HepG2 (cell line): Measurements from ENCODE around the gene CISD1. TPM values are rescaled to one million over a fixed set of nuclear protein-coding genes. Genes with fewer than 3 reads are reported as not detected.

Source experiments
- ATAC-seq: fragments of 200-7000 bp; cut with Tn5 transposase; 3 replicates; pipeline ENCODE4 v1.9.1; 2020; ENCODE audit warnings: mild to moderate bottlenecking, moderate library complexity
- BruUV-seq: library from RNA; stranded (reverse); fragments of 400-500 nt; replicated peaks from 2 replicates; lab custom pipeline; 2021; lab: Mats Ljungman, UMichigan
- CTCF ChIA-PET: fragments of 300-600 bp; formaldehyde crosslinking; extraction: SDS; loops from one replicate; lab custom pipeline; 2021; ENCODE audit warnings: low total read pairs, inconsistent platforms, low intra/inter-chr PET ratio; lab: Yijun Ruan, JAX
- POLR2A ChIA-PET: fragments of 350-600 bp; sonication (Branson Sonifier 250); formaldehyde crosslinking; loops from one replicate; lab custom pipeline; 2020; ENCODE audit warnings: antibody characterized with exemption, inconsistent platforms; lab: Yijun Ruan, JAX
- DNase-seq: peaks from one replicate; pipeline ENCODE4 v3.0.0-alpha.2; 2015; ENCODE audit warnings: low spot score
- FAIRE-seq: peaks from 3 replicates; lab custom pipeline; 2011; peaks lifted over from hg19 to GRCh38; lab: Jason Lieb, UNC
- H2AFZ ChIP-seq: one replicate; pipeline ENCODE4 v1.6.1; 2011; ENCODE audit warnings: low read length, inconsistent platforms
- H3K27ac ChIP-seq: fragments of 300-600 bp; 3 replicates; pipeline ENCODE4 v1.8.0; 2011; ENCODE audit warnings: mixed run types, mild to moderate bottlenecking, mixed read lengths, low read length, inconsistent platforms; ENCODE audit not compliant: insufficient read depth; ENCODE audit errors: extremely low read length
- H3K27me3 ChIP-seq, 2 experiments: fragments of 200-600 bp in 1 of 2; 2 replicates in 1 of 2; 3 replicates in 1 of 2; pipeline versions ENCODE4 v1.6.0 to v1.8.0; 2011; ENCODE audit warnings: low read length in 2 of 2, mild to moderate bottlenecking in 2 of 2, moderate library complexity in 2 of 2, inconsistent platforms in 1 of 2; ENCODE audit not compliant: insufficient read depth in 2 of 2, control insufficient read depth in 1 of 2
- H3K36me3 ChIP-seq, 2 experiments: fragments of 200-600 bp in 1 of 2; replicated peaks in 1 of 2; 2 replicates in 1 of 2; 3 replicates in 1 of 2; pipeline versions ENCODE4 v1.5.1 to v1.8.0; 2011; ENCODE audit warnings: low read length in 2 of 2, inconsistent platforms in 1 of 2; ENCODE audit not compliant: insufficient read depth in 2 of 2, control insufficient read depth in 1 of 2
- H3K4me1 ChIP-seq: 2 replicates; pipeline ENCODE4 v1.5.1; 2012; ENCODE audit warnings: low read length, inconsistent platforms; ENCODE audit not compliant: insufficient read depth
- H3K4me2 ChIP-seq: 2 replicates; pipeline ENCODE4 v1.6.0; 2011; ENCODE audit warnings: low read depth, low read length, inconsistent platforms
- H3K4me3 ChIP-seq, 3 experiments: fragments of 200-600 bp in 1 of 3; sonication (generic), shearing (Covaris generic) in 1 of 3; replicated peaks in 1 of 3; 2 replicates each; pipeline ENCODE4 v1.5.1; 2011 to 2016; ENCODE audit warnings: low read length in 3 of 3, inconsistent platforms in 2 of 3, low read depth in 2 of 3, mild to moderate bottlenecking in 2 of 3, control low read depth in 1 of 3, mixed read lengths in 1 of 3; ENCODE audit not compliant: insufficient read depth in 1 of 3
- H3K79me2 ChIP-seq: one replicate; pipeline ENCODE4 v1.6.1; 2011; ENCODE audit warnings: low read length, inconsistent platforms; ENCODE audit not compliant: insufficient read depth
- H3K9ac ChIP-seq: 2 replicates; pipeline ENCODE4 v1.6.0; 2011; ENCODE audit warnings: mild to moderate bottlenecking, low read depth, low read length, inconsistent platforms; ENCODE audit not compliant: insufficient read depth
- H3K9me3 ChIP-seq: 2 replicates; pipeline ENCODE4 v1.5.1; 2012; ENCODE audit warnings: mild to moderate bottlenecking, low read length
- H4K20me1 ChIP-seq: 2 replicates; pipeline ENCODE4 v1.6.0; 2011; ENCODE audit warnings: inconsistent platforms, mild to moderate bottlenecking, low read length, moderate library complexity; ENCODE audit not compliant: insufficient read depth
- CENPT ChIP-seq: sonication (generic); formaldehyde crosslinking; IDR thresholded peaks from 2 replicates; pipeline ENCODE4 v1.8.0; 2022; ENCODE audit warnings: low read depth, mild to moderate bottlenecking, moderate library complexity, missing genetic modification reagents
- DR1 ChIP-seq: sonication (generic); formaldehyde crosslinking; IDR thresholded peaks from 2 replicates; pipeline ENCODE4 v1.8.0; 2021; ENCODE audit warnings: mild to moderate bottlenecking, missing genetic modification reagents, inconsistent platforms
- GATAD1 ChIP-seq: IDR thresholded peaks from 2 replicates; pipeline ENCODE4 v1.6.1; 2016; ENCODE audit warnings: missing genetic modification reagents, missing compliant biosample characterization
- GTF2F1 ChIP-seq: fragments of 150-350 bp; IDR thresholded peaks from 2 replicates; pipeline ENCODE4 v1.6.1; 2014; ENCODE audit warnings: low read length
- HIVEP1 ChIP-seq: sonication (generic); formaldehyde crosslinking; IDR thresholded peaks from 2 replicates; pipeline ENCODE4 v1.4.0; 2020; ENCODE audit warnings: mild to moderate bottlenecking, missing genetic modification reagents
- KLF12 ChIP-seq: sonication (generic); formaldehyde crosslinking; IDR thresholded peaks from 2 replicates; pipeline ENCODE4 v1.4.0; 2020; ENCODE audit warnings: missing genetic modification reagents, borderline replicate concordance
- KMT2B ChIP-seq: IDR thresholded peaks from 2 replicates; pipeline ENCODE4 v1.6.1; 2016; ENCODE audit warnings: missing genetic modification reagents, missing compliant biosample characterization
- MLX ChIP-seq: IDR thresholded peaks from 2 replicates; pipeline ENCODE4 v1.6.1; 2016
- MYPOP ChIP-seq: sonication (generic); formaldehyde crosslinking; IDR thresholded peaks from 2 replicates; pipeline ENCODE4 v1.8.1; 2023; ENCODE audit warnings: mild to moderate bottlenecking, moderate library complexity, missing genetic modification reagents
- NCOA2 ChIP-seq: sonication (generic); formaldehyde crosslinking; IDR thresholded peaks from 2 replicates; pipeline ENCODE4 v1.8.0; 2022; ENCODE audit warnings: inconsistent platforms
- POLR2AphosphoS5 ChIP-seq: IDR thresholded peaks from 2 replicates; pipeline ENCODE4 v1.6.1; 2012; ENCODE audit warnings: low read depth, low read length
- SIN3A ChIP-seq: IDR thresholded peaks from 2 replicates; pipeline ENCODE4 v1.6.1; 2011; ENCODE audit warnings: low read depth, mild to moderate bottlenecking, control low read depth, low read length, borderline replicate concordance
- SMAD9 ChIP-seq: sonication (generic); formaldehyde crosslinking; IDR thresholded peaks from 2 replicates; pipeline ENCODE4 v1.5.1; 2020; ENCODE audit warnings: mild to moderate bottlenecking, missing genetic modification reagents
- TEAD2 ChIP-seq: sonication (generic); formaldehyde crosslinking; IDR thresholded peaks from 2 replicates; pipeline ENCODE4 v1.9.0; 2021; ENCODE audit warnings: missing genetic modification reagents
- TEAD3 ChIP-seq: optimal IDR thresholded peaks from 2 replicates; pipeline ENCODE3; 2016; ENCODE audit warnings: borderline replicate concordance
- ZBTB43 ChIP-seq: sonication (generic); formaldehyde crosslinking; conservative IDR thresholded peaks from 2 replicates; pipeline ENCODE4 v1.4.0; 2020; ENCODE audit warnings: missing genetic modification reagents
- ZNF484 ChIP-seq: sonication (generic); formaldehyde crosslinking; IDR thresholded peaks from 2 replicates; pipeline ENCODE4 v1.5.1; 2020; ENCODE audit warnings: mild to moderate bottlenecking, low read depth, missing genetic modification reagents, borderline replicate concordance
- ZNF614 ChIP-seq: IDR thresholded peaks from 2 replicates; pipeline ENCODE4 v1.6.1; 2018; ENCODE audit warnings: missing biosample characterization, missing genetic modification reagents, inconsistent platforms, borderline replicate concordance
- ZNF749 ChIP-seq: sonication (generic); formaldehyde crosslinking; IDR thresholded peaks from 2 replicates; pipeline ENCODE4 v1.8.0; 2022; ENCODE audit warnings: mild to moderate bottlenecking, missing genetic modification reagents, moderate library complexity, borderline replicate concordance
- WGBS: methylation state at CpG from one replicate; pipeline ENCODE4 v1.1.6; 2017; ENCODE audit warnings: low lambda C conversion rate; 5-methylcytosine and 5-hydroxymethylcytosine counted together
- in situ Hi-C: cut with HindIII; loops from 2 replicates; pipeline ENCODE4 v1.10.0; 2017; ENCODE audit warnings: low pct_unique_long_range_greater_than_20kb; ENCODE audit not compliant: extremely low pct_ligation_motif_present
- intact Hi-C: fragments of 100-400 bp; cut with micrococcal nuclease; formaldehyde crosslinking; loops from one replicate; pipeline ENCODE4 v1.10.0; 2022; ENCODE audit not compliant: unreplicated experiment
- polyA plus RNA-seq, 8 experiments: library from polyadenylated mRNA; depleted of rRNA in 3 of 8; stranded (reverse) in 7 of 8; unstranded in 1 of 8; fragments of >200 nt; fragmentation: Illumina TruSeq in 4 of 8; extraction: Trizol in 4 of 8; gene quantifications; 2 replicates each; pipeline versions ENCODE4 v1.2.1 to v1.2.3, GENCODE V29; 2011 to 2016; ENCODE audit warnings: low read depth in 4 of 8, missing spikeins in 1 of 8, mixed read lengths in 1 of 8; ENCODE audit not compliant: insufficient read depth in 1 of 8
- total RNA-seq, 5 experiments: library from RNA; depleted of rRNA; stranded (reverse); fragments of >200 nt; fragmentation: Illumina TruSeq; extraction: Trizol; gene quantifications; 2 replicates each; pipeline ENCODE4 v1.2.3, GENCODE V29; 2016; ENCODE audit warnings: low read depth in 1 of 5

Gene CISD1
- total and polyA plus RNA-seq, 2 of the 13 experiments (the other 11 are each of a cell fraction or from before 2014, with no cell fraction given), result 63.4 to 78.9 TPM

GRCh38 chr10:58240531-58240930 is 28.4 kb upstream of the CISD1 start:
- no TSS peak for BruUV-seq
- CTCF ChIA-PET, result no interaction called here

GRCh38 chr10:58241346-58241745 is 27.6 kb upstream of the CISD1 start:
- Histone ChIP-seq H2AFZ (no peak overlapping the region), H3K79me2 (peaks cover 29% of the 10 kb centered on the region), H3K4me3 (no peak overlapping the region), H3K4me2 (no peak overlapping the region), H3K36me3 (peaks cover 0 to 7% of the 10 kb centered on the region in 2 experiments; a peak in 1 of 5 replicates), H3K9me3 (no peaks in the 10 kb centered on the region), H3K9ac (no peak overlapping the region), H3K4me1 (peaks cover 68% of the 10 kb centered on the region), H3K27ac (no peak overlapping the region), H4K20me1 (no peaks in the 10 kb centered on the region), H3K27me3 (no peaks in the 10 kb centered on the region)
- DNase-seq (no peak), ATAC-seq (no peak), FAIRE-seq (no peak)
- ChIA-PET CTCF (no interaction called here), POLR2A (interaction anchor here (1.7 kb wide), 1 partner anchor 27 kb away, joined by 4 read pairs; the partner anchor contains the start of genes CISD1 and IPMK)
- in situ Hi-C loops (no loop called here), intact Hi-C loops (no loop called here)
- BruUV-seq, result no TSS peak
- WGBS, result 93% methylated on average over 3 of the region's 3 CpGs
- TF ChIP-seq GATAD1 (CRISPR knock-in tag) (no peak), KLF12 (no peak), GTF2F1 (no peak), ZNF614 (CRISPR knock-in tag) (no peak), NCOA2 (CRISPR knock-in tag) (no peak), KMT2B (CRISPR knock-in tag) (no peak), TEAD3 (CRISPR knock-in tag) (no peak), CENPT (CRISPR knock-in tag) (no peak), ZBTB43 (CRISPR knock-in tag) (no peak), POLR2AphosphoS5 (no peak), ZNF484 (CRISPR knock-in tag) (no peak), MLX (no peak), SIN3A (no peak)

More at GRCh38 chr10:58240531-58240930, 28.4 kb upstream of the CISD1 start:
- H3K4me3 ChIP-seq, result no peak overlapping the region
- ATAC-seq (no peak), FAIRE-seq (no peak), DNase-seq (no peak)
- H3K4me2 ChIP-seq, result no peak overlapping the region
- POLR2A ChIA-PET, result interaction anchor here (1.7 kb wide), 1 partner anchor 28 kb away, joined by 4 read pairs; the partner anchor contains the start of genes CISD1 and IPMK
- H3K4me1 ChIP-seq, result peaks cover 67% of the 10 kb centered on the region
- 89% methylated on average over 4 of the region's 4 CpGs for WGBS
- H3K9ac ChIP-seq, result no peak overlapping the region
- H2AFZ ChIP-seq, result no peak overlapping the region
- TF ChIP-seq ZNF749, result no peak
- no peak for TF ChIP-seq HIVEP1
- no peak for TF ChIP-seq SMAD9 (CRISPR knock-in tag)
- TF ChIP-seq TEAD2 (CRISPR knock-in tag), result no peak
- no peak for TF ChIP-seq DR1 (CRISPR knock-in tag)
- no peak for TF ChIP-seq MYPOP
- no peak overlapping the region for H3K27ac ChIP-seq
- H3K79me2 ChIP-seq, result peaks cover 29% of the 10 kb centered on the region
- no peaks in the 10 kb centered on the region for H4K20me1 ChIP-seq
- no peaks in the 10 kb centered on the region for H3K9me3 ChIP-seq
- H3K27me3 ChIP-seq, result no peaks in the 10 kb centered on the region
- peaks cover 0 to 12% of the 10 kb centered on the region in 2 experiments; a peak in 1 of 5 replicates for H3K36me3 ChIP-seq
- in situ Hi-C loops (no loop called here), intact Hi-C loops (no loop called here)
